K562 (cell line): ENCODE data around the gene KCNJ14. TPM values are rescaled to one million over a fixed set of nuclear protein-coding genes. Genes with fewer than 3 reads are reported as not detected.

Source experiments
- ATAC-seq: fragments of 200-7000 bp; cut with Tn5 transposase; 3 replicates; pipeline ENCODE4 v1.9.1; 2020; ENCODE audit warnings: moderate library complexity
- BruUV-seq: library from RNA; stranded (reverse); fragments of 400-500 nt; replicated peaks from 2 replicates; lab custom pipeline; 2021; lab: Mats Ljungman, UMichigan
- CTCF ChIA-PET: fragments of 300-600 bp; formaldehyde crosslinking; extraction: SDS; loops from one replicate; lab custom pipeline; 2021; ENCODE audit warnings: low intra/inter-chr PET ratio; lab: Yijun Ruan, JAX
- POLR2A ChIA-PET: fragments of 300-600, 350-650 bp; sonication (Branson Sonifier 250); formaldehyde crosslinking; extraction: SDS; loops from one replicate; lab custom pipeline; 2021; ENCODE audit warnings: antibody characterized with exemption, inconsistent platforms; lab: Yijun Ruan, JAX
- DNase-seq, 4 experiments: peaks; one replicate each; pipeline versions ENCODE4 v3.0.0 to v3.0.0-alpha.2; 2011 to 2018; ENCODE audit warnings: low spot score in 3 of 4, mixed read lengths in 3 of 4; ENCODE audit errors: extremely low read depth in 1 of 4
- FAIRE-seq: peaks from 2 replicates; lab custom pipeline; 2011; peaks lifted over from hg19 to GRCh38; lab: Jason Lieb, UNC
- H2AFZ ChIP-seq: 2 replicates; pipeline ENCODE4 v1.6.0; 2011; ENCODE audit warnings: low read depth, low read length, control low read depth, inconsistent platforms
- H3K27ac ChIP-seq: fragments of 200-600 bp; 3 replicates; pipeline ENCODE4 v1.8.0; 2011; ENCODE audit warnings: low read depth, mild to moderate bottlenecking, control low read depth, inconsistent platforms, low read length, moderate library complexity, mixed read lengths; ENCODE audit errors: extremely low read depth
- H3K27me3 ChIP-seq, 2 experiments: fragments of 300-600 bp in 1 of 2; 2 replicates in 1 of 2; 3 replicates in 1 of 2; pipeline versions ENCODE4 v1.6.0 to v1.8.0; 2011; ENCODE audit warnings: inconsistent platforms in 2 of 2, low read length in 2 of 2, mild to moderate bottlenecking in 1 of 2, mixed read lengths in 1 of 2, moderate library complexity in 1 of 2; ENCODE audit not compliant: control insufficient read depth in 2 of 2, insufficient read depth in 2 of 2
- H3K36me3 ChIP-seq: fragments of 300-600 bp; 3 replicates; pipeline ENCODE4 v1.8.0; 2011; ENCODE audit warnings: mild to moderate bottlenecking, low read length, inconsistent platforms; ENCODE audit not compliant: control insufficient read depth, insufficient read depth
- H3K4me1 ChIP-seq, 2 experiments: fragments of 200-600 bp in 1 of 2; replicated peaks in 1 of 2; 2 replicates in 1 of 2; 3 replicates in 1 of 2; pipeline versions ENCODE4 v1.5.1 to v1.8.0; 2011; ENCODE audit warnings: inconsistent platforms in 2 of 2, low read length in 2 of 2, mild to moderate bottlenecking in 1 of 2, mixed read lengths in 1 of 2, moderate library complexity in 1 of 2; ENCODE audit not compliant: control insufficient read depth in 2 of 2, insufficient read depth in 2 of 2
- H3K4me2 ChIP-seq: 2 replicates; pipeline ENCODE4 v1.6.1; 2011; ENCODE audit warnings: low read length, control low read depth, inconsistent platforms, mixed read lengths; ENCODE audit not compliant: insufficient read depth
- H3K4me3 ChIP-seq: fragments of 200-600 bp; sonication (generic), shearing (Covaris generic); 2 replicates; pipeline ENCODE4 v1.5.1; 2016; ENCODE audit warnings: control low read depth, inconsistent platforms
- H3K79me2 ChIP-seq: fragments of 200-600 bp; 3 replicates; pipeline ENCODE4 v1.8.0; 2011; ENCODE audit warnings: low read length, inconsistent platforms; ENCODE audit not compliant: control insufficient read depth, insufficient read depth
- H3K9ac ChIP-seq, 2 experiments: 2 replicates each; pipeline versions ENCODE4 v1.6.0 to v1.6.1; 2011; ENCODE audit warnings: low read depth in 2 of 2, low read length in 2 of 2, control low read depth in 1 of 2, inconsistent platforms in 1 of 2, mild to moderate bottlenecking in 1 of 2, mixed read lengths in 1 of 2; ENCODE audit not compliant: insufficient read depth in 1 of 2
- H3K9me1 ChIP-seq: one replicate; pipeline ENCODE4 v1.6.0; 2011; ENCODE audit warnings: inconsistent platforms, mild to moderate bottlenecking, low read length, moderate library complexity; ENCODE audit not compliant: control insufficient read depth, insufficient read depth
- H3K9me3 ChIP-seq: replicated peaks from 2 replicates; pipeline ENCODE4 v1.5.1; 2011; ENCODE audit warnings: low read depth, low read length, inconsistent platforms; ENCODE audit not compliant: control insufficient read depth, insufficient read depth
- H4K20me1 ChIP-seq: replicated peaks from 2 replicates; pipeline ENCODE4 v1.6.1; 2011; ENCODE audit warnings: low read length, inconsistent platforms, mixed read lengths; ENCODE audit not compliant: control insufficient read depth, insufficient read depth
- FOXP1 ChIP-seq: sonication (generic); formaldehyde crosslinking; IDR thresholded peaks from 2 replicates; pipeline ENCODE4 v1.8.0; 2022; ENCODE audit warnings: mild to moderate bottlenecking, missing genetic modification reagents
- GABPB1 ChIP-seq: sonication (generic); formaldehyde crosslinking; IDR thresholded peaks from 2 replicates; pipeline ENCODE4 v1.8.0; 2022; ENCODE audit warnings: mild to moderate bottlenecking, missing genetic modification reagents
- NR2C2 ChIP-seq, 2 experiments: fragments of 200-800 bp in 1 of 2; sonication (Bioruptor generic) in 1 of 2; sonication (generic) in 1 of 2; formaldehyde crosslinking in 1 of 2; IDR thresholded peaks; 2 replicates each; pipeline versions ENCODE4 v1.6.1 to v1.8.0; 2016 to 2022; ENCODE audit warnings: mild to moderate bottlenecking in 1 of 2, missing compliant biosample characterization in 1 of 2, missing genetic modification characterization in 1 of 2, missing genetic modification reagents in 1 of 2
- NR3C1 ChIP-seq: sonication (generic); formaldehyde crosslinking; IDR thresholded peaks from 2 replicates; pipeline ENCODE4 v1.8.1; 2022; ENCODE audit warnings: missing genetic modification reagents
- TCFL5 ChIP-seq: fragments of 250-450 bp; sonication (Bioruptor Pico); conservative IDR thresholded peaks from 2 replicates; pipeline ENCODE4 v1.6.1; 2021; ENCODE audit warnings: mild to moderate bottlenecking, moderate library complexity, matching md5 sums
- ZFP1 ChIP-seq: fragments of 450-650 bp; formaldehyde crosslinking; IDR thresholded peaks from 2 replicates; pipeline ENCODE4 v1.4.0; 2020; ENCODE audit warnings: mild to moderate bottlenecking, mixed read lengths
- ZNF197 ChIP-seq: fragments of 200-800 bp; sonication (Bioruptor generic); IDR thresholded peaks from 2 replicates; pipeline ENCODE4 v1.6.1; 2016; ENCODE audit warnings: low read depth, missing genetic modification characterization, missing compliant biosample characterization
- WGBS: fragments of 100-300 bp; shearing (Covaris generic); methylation state at CpG from one replicate; pipeline ENCODE4 v1.1.6; 2016; ENCODE audit warnings: low coverage, mixed read lengths; ENCODE audit not compliant: insufficient coverage; ENCODE audit errors: missing lambda C conversion rate; 5-methylcytosine and 5-hydroxymethylcytosine counted together
- in situ Hi-C: fragments of 300-500 bp; cut with MboI; formaldehyde crosslinking; loops from 4 replicates; pipeline ENCODE4 v1.15.0; 2018; ENCODE audit warnings: inconsistent platforms, mixed read lengths
- intact Hi-C: fragments of 100-400 bp; cut with micrococcal nuclease; formaldehyde crosslinking; loops from 2 replicates; pipeline ENCODE4 v1.14.2; 2022
- polyA plus RNA-seq, 8 experiments: library from polyadenylated mRNA; depleted of rRNA in 4 of 8; stranded (reverse) in 5 of 8; unstranded in 3 of 8; fragments of >200 nt; fragmentation: Nextera tagmentation in 2 of 8; fragmentation: Illumina TruSeq in 1 of 8; extraction: Ambion mirVana in 2 of 8; extraction: Trizol in 1 of 8; gene quantifications; 2 replicates each; pipeline versions ENCODE4 v1.2.1 to v1.2.3, GENCODE V29; 2011 to 2014; ENCODE audit warnings: inconsistent platforms in 1 of 8, missing spikeins in 1 of 8
- total RNA-seq, 7 experiments: library from RNA; depleted of rRNA in 6 of 7; stranded (reverse); fragments of >200 nt in 6 of 7; fragmentation: Illumina TruSeq in 2 of 7; extraction: Trizol in 2 of 7; gene quantifications; 2 replicates each; pipeline versions ENCODE4 v1.2.1 to v1.2.3, GENCODE V29; 2011 to 2021; ENCODE audit warnings: low replicate concordance in 1 of 7
- TF ChIP-seq, protein P1 (sequence below): sonication (generic); formaldehyde crosslinking; IDR thresholded peaks from 2 replicates; pipeline ENCODE4 v1.8.1; 2023; ENCODE audit warnings: mild to moderate bottlenecking, missing genetic modification reagents
- TF ChIP-seq, protein P2 (sequence below): sonication (generic); formaldehyde crosslinking; IDR thresholded peaks from 2 replicates; pipeline ENCODE4 v1.9.0; 2022; ENCODE audit warnings: mild to moderate bottlenecking, missing genetic modification reagents
- TF ChIP-seq, protein P3 (sequence below): fragments of 450-650 bp; IDR thresholded peaks from 2 replicates; pipeline ENCODE4 v1.7.1; 2018; ENCODE audit warnings: mild to moderate bottlenecking, low read depth; ENCODE audit not compliant: partially characterized antibody
- TF ChIP-seq, protein P4 (sequence below), 2 experiments: IDR thresholded peaks; 2 replicates each; pipeline ENCODE4 v1.6.1; 2011; ENCODE audit warnings: borderline replicate concordance in 1 of 2, control low read depth in 1 of 2, low read depth in 1 of 2, low read length in 1 of 2, mild to moderate bottlenecking in 1 of 2, mixed read lengths in 1 of 2, moderate library complexity in 1 of 2; ENCODE audit not compliant: insufficient read depth in 1 of 2, insufficient read length in 1 of 2, poor library complexity in 1 of 2, severe bottlenecking in 1 of 2; ENCODE audit errors: extremely low read depth in 1 of 2
- TF ChIP-seq, protein P5 (sequence below): conservative IDR thresholded peaks from 2 replicates; pipeline ENCODE4 v1.6.1; 2011; ENCODE audit warnings: low read depth, mild to moderate bottlenecking, low read length; ENCODE audit not compliant: control insufficient read depth

KCNJ14 gene
- total and polyA plus RNA-seq, 9 of the 15 experiments (the other 6 are each of a cell fraction or from before 2014, with no cell fraction given): 0.15 to 1.6 (median 0.49) TPM

DNA sequence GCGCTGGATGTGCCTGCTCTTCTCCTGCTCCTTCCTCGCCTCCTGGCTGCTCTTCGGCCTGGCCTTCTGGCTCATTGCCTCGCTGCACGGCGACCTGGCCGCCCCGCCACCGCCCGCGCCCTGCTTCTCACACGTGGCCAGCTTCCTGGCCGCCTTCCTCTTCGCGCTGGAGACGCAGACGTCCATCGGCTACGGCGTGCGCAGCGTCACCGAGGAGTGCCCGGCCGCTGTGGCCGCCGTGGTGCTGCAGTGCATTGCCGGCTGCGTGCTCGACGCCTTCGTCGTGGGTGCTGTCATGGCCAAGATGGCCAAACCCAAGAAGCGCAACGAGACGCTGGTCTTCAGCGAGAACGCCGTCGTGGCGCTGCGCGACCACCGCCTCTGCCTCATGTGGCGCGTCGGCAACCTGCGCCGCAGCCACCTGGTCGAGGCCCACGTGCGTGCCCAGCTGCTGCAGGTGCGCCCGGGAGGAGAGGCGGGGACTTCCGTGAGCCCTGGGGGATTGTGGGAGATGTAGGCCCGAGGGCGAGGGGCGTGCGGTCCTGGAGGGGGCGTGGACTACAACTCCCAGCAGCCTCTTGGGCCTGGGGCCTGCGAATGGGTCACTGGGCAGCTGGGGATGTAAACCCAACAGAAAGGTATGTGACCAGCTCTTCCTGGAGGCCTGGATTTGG lies 6.7 kb downstream of the KCNJ14 start:
- POLR2A ChIA-PET: interaction anchor here (0.6 to 1.1 kb wide), 5 partner anchors 8 to 26 kb away, joined by 3 to 4 read pairs (median 3); partner anchors contain the start of gene GRWD1
- ATAC-seq (peak; percentile 99), DNase-seq (peak; percentile 66 to 78 (median 70)), FAIRE-seq (no peak)
- WGBS: 93% methylated on average over 42 of the region's 62 CpGs
- BruUV-seq: no TSS peak
- Histone ChIP-seq H3K27me3 (no peaks in the 10 kb centered on the region), H3K9ac (peak overlapping the region in 1 of 2 experiments; percentile 48; a peak in 2 of 4 replicates), H2AFZ (no peak overlapping the region), H3K79me2 (no peaks in the 10 kb centered on the region), H3K4me1 (peaks cover 0 to 21% of the 10 kb centered on the region in 2 experiments; a peak in 2 of 5 replicates), H4K20me1 (no peaks in the 10 kb centered on the region), H3K4me3 (no peak overlapping the region), H3K9me1 (no peaks in the 10 kb centered on the region), H3K27ac (no peak overlapping the region), H3K4me2 (no peak overlapping the region), H3K9me3 (no peaks in the 10 kb centered on the region), H3K36me3 (peaks cover 34% of the 10 kb centered on the region; the same call in 1 of the 3 replicates)
- intact Hi-C loops: no loop called here
- in situ Hi-C loops: no loop called here
- CTCF ChIA-PET: no interaction called here
- peak; percentile 58; the same call in 1 of the 2 replicates for TF ChIP-seq GABPB1 (CRISPR knock-in tag)
- no peak for TF ChIP-seq TCFL5 (CRISPR knock-in tag)
- no peak for TF ChIP-seq NR3C1 (CRISPR knock-in tag)
- TF ChIP-seq, protein P1, sequence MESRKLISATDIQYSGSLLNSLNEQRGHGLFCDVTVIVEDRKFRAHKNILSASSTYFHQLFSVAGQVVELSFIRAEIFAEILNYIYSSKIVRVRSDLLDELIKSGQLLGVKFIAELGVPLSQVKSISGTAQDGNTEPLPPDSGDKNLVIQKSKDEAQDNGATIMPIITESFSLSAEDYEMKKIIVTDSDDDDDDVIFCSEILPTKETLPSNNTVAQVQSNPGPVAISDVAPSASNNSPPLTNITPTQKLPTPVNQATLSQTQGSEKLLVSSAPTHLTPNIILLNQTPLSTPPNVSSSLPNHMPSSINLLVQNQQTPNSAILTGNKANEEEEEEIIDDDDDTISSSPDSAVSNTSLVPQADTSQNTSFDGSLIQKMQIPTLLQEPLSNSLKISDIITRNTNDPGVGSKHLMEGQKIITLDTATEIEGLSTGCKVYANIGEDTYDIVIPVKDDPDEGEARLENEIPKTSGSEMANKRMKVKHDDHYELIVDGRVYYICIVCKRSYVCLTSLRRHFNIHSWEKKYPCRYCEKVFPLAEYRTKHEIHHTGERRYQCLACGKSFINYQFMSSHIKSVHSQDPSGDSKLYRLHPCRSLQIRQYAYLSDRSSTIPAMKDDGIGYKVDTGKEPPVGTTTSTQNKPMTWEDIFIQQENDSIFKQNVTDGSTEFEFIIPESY (CRISPR knock-in tag): peak; percentile 99
- TF ChIP-seq, protein P2, sequence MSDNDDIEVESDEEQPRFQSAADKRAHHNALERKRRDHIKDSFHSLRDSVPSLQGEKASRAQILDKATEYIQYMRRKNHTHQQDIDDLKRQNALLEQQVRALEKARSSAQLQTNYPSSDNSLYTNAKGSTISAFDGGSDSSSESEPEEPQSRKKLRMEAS (CRISPR knock-in tag): peak; percentile 78
- no peak for TF ChIP-seq ZNF197 (CRISPR knock-in tag)
- no peak for TF ChIP-seq ZFP1 (CRISPR knock-in tag)
- TF ChIP-seq, protein P3, sequence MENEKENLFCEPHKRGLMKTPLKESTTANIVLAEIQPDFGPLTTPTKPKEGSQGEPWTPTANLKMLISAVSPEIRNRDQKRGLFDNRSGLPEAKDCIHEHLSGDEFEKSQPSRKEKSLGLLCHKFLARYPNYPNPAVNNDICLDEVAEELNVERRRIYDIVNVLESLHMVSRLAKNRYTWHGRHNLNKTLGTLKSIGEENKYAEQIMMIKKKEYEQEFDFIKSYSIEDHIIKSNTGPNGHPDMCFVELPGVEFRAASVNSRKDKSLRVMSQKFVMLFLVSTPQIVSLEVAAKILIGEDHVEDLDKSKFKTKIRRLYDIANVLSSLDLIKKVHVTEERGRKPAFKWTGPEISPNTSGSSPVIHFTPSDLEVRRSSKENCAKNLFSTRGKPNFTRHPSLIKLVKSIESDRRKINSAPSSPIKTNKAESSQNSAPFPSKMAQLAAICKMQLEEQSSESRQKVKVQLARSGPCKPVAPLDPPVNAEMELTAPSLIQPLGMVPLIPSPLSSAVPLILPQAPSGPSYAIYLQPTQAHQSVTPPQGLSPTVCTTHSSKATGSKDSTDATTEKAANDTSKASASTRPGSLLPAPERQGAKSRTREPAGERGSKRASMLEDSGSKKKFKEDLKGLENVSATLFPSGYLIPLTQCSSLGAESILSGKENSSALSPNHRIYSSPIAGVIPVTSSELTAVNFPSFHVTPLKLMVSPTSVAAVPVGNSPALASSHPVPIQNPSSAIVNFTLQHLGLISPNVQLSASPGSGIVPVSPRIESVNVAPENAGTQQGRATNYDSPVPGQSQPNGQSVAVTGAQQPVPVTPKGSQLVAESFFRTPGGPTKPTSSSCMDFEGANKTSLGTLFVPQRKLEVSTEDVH: no peak
- TF ChIP-seq, protein P4, sequence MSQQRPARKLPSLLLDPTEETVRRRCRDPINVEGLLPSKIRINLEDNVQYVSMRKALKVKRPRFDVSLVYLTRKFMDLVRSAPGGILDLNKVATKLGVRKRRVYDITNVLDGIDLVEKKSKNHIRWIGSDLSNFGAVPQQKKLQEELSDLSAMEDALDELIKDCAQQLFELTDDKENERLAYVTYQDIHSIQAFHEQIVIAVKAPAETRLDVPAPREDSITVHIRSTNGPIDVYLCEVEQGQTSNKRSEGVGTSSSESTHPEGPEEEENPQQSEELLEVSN (IDR thresholded peaks at IDR 0.05; ENCODE audit: borderline replicate concordance in 1 of 2, extremely low read depth in 1 of 2, insufficient read depth in 1 of 2, insufficient read length in 1 of 2, low read depth in 1 of 2, low read length in 1 of 2, poor library complexity in 1 of 2, severe bottlenecking in 1 of 2): peak in 1 of 2 experiments; percentile 46
- peak; percentile 83; the same call in 1 of the 2 replicates for TF ChIP-seq NR2C2 (CRISPR knock-in tag; IDR thresholded peaks at IDR 0.05)
- TF ChIP-seq NR2C2 (tag; IDR thresholded peaks at IDR 0.05): peak; percentile 40; the same call in 1 of the 2 replicates
- TF ChIP-seq, protein P5, sequence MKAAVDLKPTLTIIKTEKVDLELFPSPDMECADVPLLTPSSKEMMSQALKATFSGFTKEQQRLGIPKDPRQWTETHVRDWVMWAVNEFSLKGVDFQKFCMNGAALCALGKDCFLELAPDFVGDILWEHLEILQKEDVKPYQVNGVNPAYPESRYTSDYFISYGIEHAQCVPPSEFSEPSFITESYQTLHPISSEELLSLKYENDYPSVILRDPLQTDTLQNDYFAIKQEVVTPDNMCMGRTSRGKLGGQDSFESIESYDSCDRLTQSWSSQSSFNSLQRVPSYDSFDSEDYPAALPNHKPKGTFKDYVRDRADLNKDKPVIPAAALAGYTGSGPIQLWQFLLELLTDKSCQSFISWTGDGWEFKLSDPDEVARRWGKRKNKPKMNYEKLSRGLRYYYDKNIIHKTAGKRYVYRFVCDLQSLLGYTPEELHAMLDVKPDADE: peak; percentile 87
- no peak for TF ChIP-seq FOXP1 (CRISPR knock-in tag)
